Measurements from ENCODE around the gene RHBDD1.

GRCh38 chr2:226888971-226889370 is 53.1 kb downstream of the RHBDD1 start:
- TF ChIP-seq, protein P1, sequence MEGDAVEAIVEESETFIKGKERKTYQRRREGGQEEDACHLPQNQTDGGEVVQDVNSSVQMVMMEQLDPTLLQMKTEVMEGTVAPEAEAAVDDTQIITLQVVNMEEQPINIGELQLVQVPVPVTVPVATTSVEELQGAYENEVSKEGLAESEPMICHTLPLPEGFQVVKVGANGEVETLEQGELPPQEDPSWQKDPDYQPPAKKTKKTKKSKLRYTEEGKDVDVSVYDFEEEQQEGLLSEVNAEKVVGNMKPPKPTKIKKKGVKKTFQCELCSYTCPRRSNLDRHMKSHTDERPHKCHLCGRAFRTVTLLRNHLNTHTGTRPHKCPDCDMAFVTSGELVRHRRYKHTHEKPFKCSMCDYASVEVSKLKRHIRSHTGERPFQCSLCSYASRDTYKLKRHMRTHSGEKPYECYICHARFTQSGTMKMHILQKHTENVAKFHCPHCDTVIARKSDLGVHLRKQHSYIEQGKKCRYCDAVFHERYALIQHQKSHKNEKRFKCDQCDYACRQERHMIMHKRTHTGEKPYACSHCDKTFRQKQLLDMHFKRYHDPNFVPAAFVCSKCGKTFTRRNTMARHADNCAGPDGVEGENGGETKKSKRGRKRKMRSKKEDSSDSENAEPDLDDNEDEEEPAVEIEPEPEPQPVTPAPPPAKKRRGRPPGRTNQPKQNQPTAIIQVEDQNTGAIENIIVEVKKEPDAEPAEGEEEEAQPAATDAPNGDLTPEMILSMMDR (IDR thresholded peaks at IDR 0.05; ENCODE audit: low read length), result no peak
- TF ChIP-seq EZH2 (IDR thresholded peaks at IDR 0.05; ENCODE audit: borderline replicate concordance, low read length), result no peak
